Calu3 (cell line): ENCODE data around the gene CACNG3. TPM values are rescaled to one million over a fixed set of nuclear protein-coding genes. Genes with fewer than 3 reads are reported as not detected.

ENCODE experiments used
- BruUV-seq: library from RNA; stranded (reverse); fragments of 400-500 nt; replicated peaks from 2 replicates; lab custom pipeline; 2021; lab: Mats Ljungman, UMichigan
- CTCF ChIA-PET: fragments of 300-600 bp; sonication (Branson Sonifier 250); formaldehyde crosslinking; loops from one replicate; lab custom pipeline; 2022; ENCODE audit warnings: antibody characterized with exemption; lab: Charles Lee
- DNase-seq: peaks from one replicate; pipeline ENCODE4 v3.0.0; 2022
- H3K27ac Mint-ChIP-seq: one replicate; pipeline ENCODE4 v1.8.0; 2022; ENCODE audit warnings: mixed read lengths; ENCODE audit not compliant: unreplicated experiment
- H3K27me3 Mint-ChIP-seq: one replicate; pipeline ENCODE4 v1.8.0; 2022; ENCODE audit warnings: mixed read lengths; ENCODE audit not compliant: unreplicated experiment
- H3K36me3 Mint-ChIP-seq: one replicate; pipeline ENCODE4 v1.8.0; 2022; ENCODE audit warnings: mild to moderate bottlenecking, moderate library complexity, mixed read lengths; ENCODE audit not compliant: insufficient read depth, unreplicated experiment
- H3K4me1 Mint-ChIP-seq: one replicate; pipeline ENCODE4 v1.8.0; 2022; ENCODE audit warnings: mild to moderate bottlenecking, low read depth, mixed read lengths; ENCODE audit not compliant: unreplicated experiment
- H3K4me3 Mint-ChIP-seq: one replicate; pipeline ENCODE4 v1.8.0; 2022; ENCODE audit warnings: mild to moderate bottlenecking, low read depth, moderate library complexity, mixed read lengths; ENCODE audit not compliant: unreplicated experiment
- H3K9me3 Mint-ChIP-seq: one replicate; pipeline ENCODE4 v1.8.0; 2022; ENCODE audit warnings: low read depth, mixed read lengths; ENCODE audit not compliant: unreplicated experiment
- CTCF ChIP-seq: fragments of 200-600 bp; IDR thresholded peaks from one replicate; pipeline ENCODE4 v1.8.0; 2022; ENCODE audit warnings: antibody characterized with exemption; ENCODE audit not compliant: unreplicated experiment
- intact Hi-C: fragments of 100-400 bp; cut with micrococcal nuclease; formaldehyde crosslinking; loops from one replicate; pipeline ENCODE4 v1.10.0; 2022; ENCODE audit not compliant: unreplicated experiment
- total RNA-seq: library from RNA; stranded (reverse); gene quantifications from 2 replicates; pipeline ENCODE4 v1.2.3, GENCODE V29; 2022

Gene CACNG3
- total RNA-seq, 1 experiment from 2014 or later = not detected

- Mint-ChIP-seq H3K4me1 (no peaks in the 10 kb centered on the region), H3K27me3 (peaks cover 84% of the 10 kb centered on the region), H3K27ac (no peak overlapping the region), H3K36me3 (no peaks in the 10 kb centered on the region), H3K4me3 (no peak overlapping the region), H3K9me3 (no peaks in the 10 kb centered on the region)
- CTCF ChIA-PET = interaction anchor here (0.6 to 1.0 kb wide), 2 partner anchors 36 to 92 kb away, joined by 3 read pairs; no protein-coding TSS in a partner anchor
- intact Hi-C loops = no loop called here
- no peak for TF ChIP-seq CTCF
- DNase-seq = no peak
- no TSS peak for BruUV-seq
Observed at GRCh38 chr16:24344784-24345183, 88.6 kb downstream of the CACNG3 start.

GRCh38 chr16:24345704-24346103 is 89.6 kb downstream of the CACNG3 start:
- H3K4me3 Mint-ChIP-seq = no peak overlapping the region
- H3K36me3 Mint-ChIP-seq = no peaks in the 10 kb centered on the region
- no peak for TF ChIP-seq CTCF
- BruUV-seq = no TSS peak
- peaks cover 84% of the 10 kb centered on the region for H3K27me3 Mint-ChIP-seq
- no peaks in the 10 kb centered on the region for H3K9me3 Mint-ChIP-seq
- intact Hi-C loops = no loop called here
- no peaks in the 10 kb centered on the region for H3K4me1 Mint-ChIP-seq
- no peak overlapping the region for H3K27ac Mint-ChIP-seq
- CTCF ChIA-PET = no interaction called here
- no peak for DNase-seq

- no peaks in the 10 kb centered on the region for H3K9me3 Mint-ChIP-seq
- peaks cover 84% of the 10 kb centered on the region for H3K27me3 Mint-ChIP-seq
- H3K36me3 Mint-ChIP-seq = no peaks in the 10 kb centered on the region
- BruUV-seq = no TSS peak
- intact Hi-C loops = no loop called here
- no peaks in the 10 kb centered on the region for H3K4me1 Mint-ChIP-seq
- no peak for TF ChIP-seq CTCF
- no peak overlapping the region for H3K4me3 Mint-ChIP-seq
- CTCF ChIA-PET = no interaction called here
- no peak for DNase-seq
- no peak overlapping the region for H3K27ac Mint-ChIP-seq
Observed at GRCh38 chr16:24346734-24347133, 90.6 kb downstream of the CACNG3 start.

- CTCF ChIA-PET = interaction anchor here (0.6 kb wide), 1 partner anchor 474 kb away, joined by 3 read pairs; no protein-coding TSS in a partner anchor
- intact Hi-C loops = no loop called here
- H3K4me3 Mint-ChIP-seq = no peak overlapping the region
- no peak for DNase-seq
- no peaks in the 10 kb centered on the region for H3K4me1 Mint-ChIP-seq
- no TSS peak for BruUV-seq
- H3K27me3 Mint-ChIP-seq = peaks cover 84% of the 10 kb centered on the region
- no peaks in the 10 kb centered on the region for H3K9me3 Mint-ChIP-seq
- TF ChIP-seq CTCF = no peak
- H3K27ac Mint-ChIP-seq = no peak overlapping the region
- H3K36me3 Mint-ChIP-seq = no peaks in the 10 kb centered on the region
Observed at GRCh38 chr16:24347556-24347955, 91.4 kb downstream of the CACNG3 start.
